Measurements from ENCODE around the gene FAM163A.
"Not testable (repeated sequence)": the region's sequence is repeated elsewhere in the genome, so short reads cannot be mapped to it uniquely, and the experiment has no call there.

Gene FAM163A

GRCh38 chr1:179793281-179793680, 50.2 kb downstream of the FAM163A start:
- no peak for DNase-seq (ENCODE audit: low read depth in 2 of 2)

GRCh38 chr1:179794146-179794545, 51.1 kb downstream of the FAM163A start:
- no peak for DNase-seq (ENCODE audit: low read depth in 2 of 2)

- no peak for DNase-seq (ENCODE audit: low read depth in 2 of 2)
These were observed 51.6 kb downstream of the FAM163A start for GRCh38 chr1:179794669-179795068.

- no peak for DNase-seq (ENCODE audit: low read depth in 2 of 2)
These were observed 55.2 kb downstream of the FAM163A start for GRCh38 chr1:179798213-179798863.

GRCh38 chr1:179798864-179799516, 55.9 kb downstream of the FAM163A start:
- DNase-seq (ENCODE audit: low read depth in 2 of 2) = no peak

- DNase-seq (ENCODE audit: low read depth in 2 of 2) = no peak
These were observed 57.4 kb downstream of the FAM163A start for GRCh38 chr1:179800481-179800880.

- no peak for DNase-seq (ENCODE audit: low read depth in 2 of 2)
These were observed 60.0 kb downstream of the FAM163A start for GRCh38 chr1:179803104-179803503.

- DNase-seq (ENCODE audit: low read depth in 2 of 2) = no peak
These were observed 60.8 kb downstream of the FAM163A start for GRCh38 chr1:179803918-179804317.

- DNase-seq (ENCODE audit: low read depth in 2 of 2) = not testable (repeated sequence)
These were observed 61.3 kb downstream of the FAM163A start for GRCh38 chr1:179804417-179804816.

- DNase-seq (ENCODE audit: low read depth in 2 of 2) = no peak
These were observed 62.5 kb downstream of the FAM163A start for GRCh38 chr1:179805291-179806195.

GRCh38 chr1:179806333-179806732, 63.2 kb downstream of the FAM163A start:
- DNase-seq (ENCODE audit: low read depth in 2 of 2) = no peak

GRCh38 chr1:179807291-179807690, 64.2 kb downstream of the FAM163A start:
- no peak for DNase-seq (ENCODE audit: low read depth in 2 of 2)

- DNase-seq (ENCODE audit: low read depth in 2 of 2) = no peak
These were observed 64.8 kb downstream of the FAM163A start for GRCh38 chr1:179807691-179808485.

- no peak for DNase-seq (ENCODE audit: low read depth in 2 of 2)
These were observed 65.4 kb downstream of the FAM163A start for GRCh38 chr1:179808503-179808902.

GRCh38 chr1:179809506-179810366, 66.6 kb downstream of the FAM163A start:
- peak; percentile 25 to 46 for DNase-seq (ENCODE audit: low read depth in 2 of 2)

GRCh38 chr1:179810367-179810715, 67.2 kb downstream of the FAM163A start:
- DNase-seq (ENCODE audit: low read depth in 2 of 2) = no peak

GRCh38 chr1:179812501-179813292, 69.6 kb downstream of the FAM163A start:
- no peak for DNase-seq (ENCODE audit: low read depth in 2 of 2)

- no peak for DNase-seq (ENCODE audit: low read depth in 2 of 2)
These were observed 70.8 kb downstream of the FAM163A start for GRCh38 chr1:179813626-179814545.

GRCh38 chr1:179814546-179814838, 71.4 kb downstream of the FAM163A start:
- no peak for DNase-seq (ENCODE audit: low read depth in 2 of 2)

All from stimulated activated CD8-positive, alpha-beta memory T cell treated with anti-CD3 and anti-CD28 coated beads, Interleukin-7, amount 100 ng/mL, for 1 hour (primary cell).